Caco-2 (cell line): ENCODE measurements around the gene RASSF8. TPM values are rescaled to one million over a fixed set of nuclear protein-coding genes. Genes with fewer than 3 reads are reported as not detected.

Source experiments
- BruUV-seq: library from RNA; stranded (reverse); fragments of 400-500 nt; replicated peaks from 2 replicates; lab custom pipeline; 2021; lab: Mats Ljungman, UMichigan
- CTCF ChIA-PET: fragments of 300-600 bp; sonication (Branson Sonifier 250); formaldehyde crosslinking; loops from one replicate; lab custom pipeline; 2022; ENCODE audit warnings: antibody characterized with exemption; lab: Charles Lee
- POLR2A ChIA-PET: fragments of 300-600 bp; sonication (Branson Sonifier 250); formaldehyde crosslinking; loops from one replicate; lab custom pipeline; 2022; ENCODE audit warnings: antibody characterized with exemption; lab: Charles Lee
- DNase-seq, 2 experiments: peaks; one replicate each; pipeline versions ENCODE4 v3.0.0 to v3.0.0-alpha.2; 2020 to 2022
- H3K27me3 ChIP-seq: replicated peaks from 2 replicates; pipeline ENCODE4 v1.6.0; 2011; ENCODE audit warnings: low read length; ENCODE audit not compliant: control insufficient read depth, insufficient read depth
- H3K36me3 ChIP-seq: 2 replicates; pipeline ENCODE4 v1.5.1; 2011; ENCODE audit warnings: low read length; ENCODE audit not compliant: control insufficient read depth, insufficient read depth
- H3K4me1 ChIP-seq: fragments of 250-450 bp; sonication (Bioruptor Pico); 2 replicates; pipeline ENCODE4 v1.5.1; 2020; ENCODE audit warnings: mild to moderate bottlenecking
- H3K4me3 ChIP-seq: 2 replicates; pipeline ENCODE4 v1.5.1; 2011; ENCODE audit warnings: low read depth, mild to moderate bottlenecking, control low read depth, low read length
- H3K9me3 ChIP-seq: fragments of 250-450 bp; sonication (Bioruptor Pico); 2 replicates; pipeline ENCODE4 v1.5.1; 2020; ENCODE audit warnings: mild to moderate bottlenecking, moderate library complexity
- H3K27ac Mint-ChIP-seq: one replicate; pipeline ENCODE4 v1.8.0; 2022; ENCODE audit warnings: mixed read lengths; ENCODE audit not compliant: unreplicated experiment
- H3K27me3 Mint-ChIP-seq: one replicate; pipeline ENCODE4 v1.8.0; 2022; ENCODE audit warnings: mixed read lengths; ENCODE audit not compliant: insufficient read depth, unreplicated experiment
- H3K36me3 Mint-ChIP-seq: one replicate; pipeline ENCODE4 v1.8.0; 2022; ENCODE audit warnings: mild to moderate bottlenecking, mixed read lengths; ENCODE audit not compliant: insufficient read depth, unreplicated experiment
- H3K4me1 Mint-ChIP-seq: one replicate; pipeline ENCODE4 v1.8.0; 2022; ENCODE audit warnings: low read depth, mixed read lengths; ENCODE audit not compliant: unreplicated experiment
- H3K4me3 Mint-ChIP-seq: one replicate; pipeline ENCODE4 v1.8.0; 2022; ENCODE audit warnings: mild to moderate bottlenecking, moderate library complexity, mixed read lengths; ENCODE audit not compliant: unreplicated experiment
- H3K9me3 Mint-ChIP-seq: one replicate; pipeline ENCODE4 v1.8.0; 2022; ENCODE audit warnings: mixed read lengths; ENCODE audit not compliant: unreplicated experiment
- CTCF ChIP-seq, 2 experiments: fragments of 200-600 bp in 1 of 2; IDR thresholded peaks; 1 replicate in 1 of 2; 2 replicates in 1 of 2; pipeline versions ENCODE4 v1.5.1 to v1.8.0; 2011 to 2022; ENCODE audit warnings: antibody characterized with exemption in 1 of 2, control low read depth in 1 of 2, inconsistent platforms in 1 of 2, low read depth in 1 of 2, low read length in 1 of 2, mild to moderate bottlenecking in 1 of 2, moderate library complexity in 1 of 2; ENCODE audit not compliant: insufficient read depth in 1 of 2, severe bottlenecking in 1 of 2, unreplicated experiment in 1 of 2
- intact Hi-C: fragments of 100-400 bp; cut with micrococcal nuclease; formaldehyde crosslinking; loops from one replicate; pipeline ENCODE4 v1.10.0; 2022; ENCODE audit not compliant: unreplicated experiment
- total RNA-seq: library from RNA; stranded (reverse); gene quantifications from 2 replicates; pipeline ENCODE4 v1.2.3, GENCODE V29; 2022

The RASSF8 gene
- total RNA-seq, 1 experiment from 2014 or later, result 143 TPM

DNA sequence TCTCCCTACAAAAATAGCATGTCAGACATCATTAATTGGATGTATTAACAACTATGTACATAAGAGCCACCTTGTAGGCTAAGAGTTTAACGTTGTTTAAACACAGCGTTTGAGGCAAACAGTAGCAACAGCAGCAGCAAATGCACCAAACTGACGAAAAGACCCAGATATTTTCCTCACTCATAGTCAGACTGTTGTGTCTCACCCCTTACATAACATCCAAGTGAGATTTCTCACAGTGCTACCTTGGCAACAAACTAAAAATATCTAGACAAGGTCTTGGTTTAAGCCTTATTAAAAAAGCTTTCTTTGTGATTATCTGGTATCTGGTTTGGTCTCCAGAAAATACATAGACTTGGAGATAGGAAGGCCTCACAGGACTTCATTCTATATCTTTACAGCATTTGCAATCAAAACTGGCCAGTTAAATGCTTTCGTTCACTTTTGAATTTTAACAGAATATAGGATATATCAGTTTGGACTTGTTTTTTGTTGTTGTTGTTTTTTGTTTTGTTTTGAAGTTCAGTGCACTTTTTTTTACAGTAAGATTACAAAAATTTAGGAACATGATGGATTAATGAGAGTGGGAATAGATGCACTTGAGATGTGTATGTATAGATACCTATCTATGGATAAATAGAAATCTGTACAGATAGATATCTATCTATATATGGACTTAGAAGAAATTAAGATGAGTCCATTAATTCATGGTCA, 162.2 kb downstream of the RASSF8 start:
- Histone ChIP-seq H3K4me1 (peaks cover 18% of the 10 kb centered on the region), H3K9me3 (no peaks in the 10 kb centered on the region), H3K27me3 (peaks cover 11% of the 10 kb centered on the region), H3K4me3 (no peak overlapping the region), H3K36me3 (no peaks in the 10 kb centered on the region)
- Mint-ChIP-seq H3K4me1 (peaks cover 20% of the 10 kb centered on the region), H3K27ac (no peak overlapping the region), H3K9me3 (no peaks in the 10 kb centered on the region), H3K4me3 (no peak overlapping the region), H3K27me3 (peaks cover 23% of the 10 kb centered on the region), H3K36me3 (peaks cover 6% of the 10 kb centered on the region)
- CTCF ChIA-PET, result interaction anchor here (1.1 to 1.3 kb wide), 2 partner anchors 19 to 33 kb away, joined by 3 read pairs; no protein-coding TSS in a partner anchor
- DNase-seq, result no peak
- POLR2A ChIA-PET, result no interaction called here
- no TSS peak for BruUV-seq
- no peak for TF ChIP-seq CTCF (IDR thresholded peaks at IDR 0.05; ENCODE audit: insufficient read depth in 1 of 2, low read depth in 1 of 2, low read length in 1 of 2, severe bottlenecking in 1 of 2, unreplicated experiment in 1 of 2)
- intact Hi-C loops, result loop anchor here (5.0 kb wide), 2 partner anchors 267 to 512 kb away; no protein-coding TSS in a partner anchor

- Histone ChIP-seq H3K27me3 (peaks cover 11% of the 10 kb centered on the region), H3K4me3 (peak overlapping the region; percentile 52), H3K9me3 (no peaks in the 10 kb centered on the region), H3K36me3 (no peaks in the 10 kb centered on the region), H3K4me1 (peaks cover 18% of the 10 kb centered on the region)
- intact Hi-C loops, result loop anchor here (2.0 to 5.0 kb wide), 3 partner anchors 153 to 511 kb away; no protein-coding TSS in a partner anchor
- peak overlapping the region; percentile 75 for H3K4me3 Mint-ChIP-seq
- no peak for TF ChIP-seq CTCF (IDR thresholded peaks at IDR 0.05; ENCODE audit: insufficient read depth in 1 of 2, low read depth in 1 of 2, low read length in 1 of 2, severe bottlenecking in 1 of 2, unreplicated experiment in 1 of 2)
- CTCF ChIA-PET, result interaction anchor here (0.6 to 2.0 kb wide), 5 partner anchors 20 to 580 kb away, joined by 3 to 6 read pairs (median 4); no protein-coding TSS in a partner anchor
- DNase-seq, result no peak
- H3K36me3 Mint-ChIP-seq, result peaks cover 8% of the 10 kb centered on the region
- H3K4me1 Mint-ChIP-seq, result peaks cover 20% of the 10 kb centered on the region
- no TSS peak for BruUV-seq
- POLR2A ChIA-PET, result no interaction called here
- no peak overlapping the region for H3K27ac Mint-ChIP-seq
- H3K27me3 Mint-ChIP-seq, result peaks cover 23% of the 10 kb centered on the region
- H3K9me3 Mint-ChIP-seq, result no peaks in the 10 kb centered on the region
Measured at GRCh38 chr12:26121323-26122060, 163.0 kb downstream of the RASSF8 start.

- Mint-ChIP-seq H3K36me3 (peaks cover 8% of the 10 kb centered on the region), H3K9me3 (no peaks in the 10 kb centered on the region), H3K4me1 (peaks cover 22% of the 10 kb centered on the region), H3K27ac (no peak overlapping the region), H3K27me3 (peaks cover 23% of the 10 kb centered on the region), H3K4me3 (peak overlapping the region; percentile 75)
- BruUV-seq, result no TSS peak
- POLR2A ChIA-PET, result no interaction called here
- CTCF ChIA-PET, result interaction anchor here (0.7 to 3.1 kb wide), 8 partner anchors 8 to 579 kb away, joined by 3 to 12 read pairs (median 5); no protein-coding TSS in a partner anchor
- Histone ChIP-seq H3K27me3 (peaks cover 11% of the 10 kb centered on the region), H3K9me3 (no peaks in the 10 kb centered on the region), H3K4me1 (peaks cover 21% of the 10 kb centered on the region), H3K36me3 (no peaks in the 10 kb centered on the region), H3K4me3 (peak overlapping the region; percentile 52)
- intact Hi-C loops, result loop anchor here (2.0 to 5.0 kb wide), 3 partner anchors 153 to 510 kb away; no protein-coding TSS in a partner anchor
- no peak for TF ChIP-seq CTCF (IDR thresholded peaks at IDR 0.05; ENCODE audit: insufficient read depth in 1 of 2, low read depth in 1 of 2, low read length in 1 of 2, severe bottlenecking in 1 of 2, unreplicated experiment in 1 of 2)
- DNase-seq, result peak in 1 of 2 experiments; percentile 54
Measured at GRCh38 chr12:26122061-26122680, 163.7 kb downstream of the RASSF8 start.
